Measurements from ENCODE around the gene JADE2.
A peak's percentile ranks its signal among the peaks of the same experiment; 100 is the strongest.
"Not testable (repeated sequence)": the region's sequence is repeated elsewhere in the genome, so short reads cannot be mapped to it uniquely, and the experiment has no call there.

JADE2 gene

DNA sequence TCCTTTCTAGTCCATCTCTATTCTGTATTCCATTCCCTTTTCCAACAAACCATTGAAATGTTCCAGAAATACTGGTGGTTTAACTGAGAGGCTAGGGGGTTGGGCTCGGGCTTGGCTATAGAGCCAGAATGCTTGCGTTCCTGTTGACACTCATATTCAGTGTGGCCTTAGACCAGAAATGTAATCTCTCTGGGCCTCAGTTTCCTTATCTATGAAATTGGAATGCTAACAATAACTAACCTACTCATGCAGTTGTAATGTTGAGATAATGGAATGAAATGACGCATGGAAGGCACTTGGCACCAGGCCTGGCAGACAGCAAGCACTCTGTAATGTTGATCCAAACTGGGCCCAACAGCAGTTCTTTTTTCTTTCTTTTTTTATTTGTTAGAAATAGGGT is 26.8 kb downstream of the JADE2 start:
- no peak for DNase-seq (ENCODE audit: low read depth)

DNA sequence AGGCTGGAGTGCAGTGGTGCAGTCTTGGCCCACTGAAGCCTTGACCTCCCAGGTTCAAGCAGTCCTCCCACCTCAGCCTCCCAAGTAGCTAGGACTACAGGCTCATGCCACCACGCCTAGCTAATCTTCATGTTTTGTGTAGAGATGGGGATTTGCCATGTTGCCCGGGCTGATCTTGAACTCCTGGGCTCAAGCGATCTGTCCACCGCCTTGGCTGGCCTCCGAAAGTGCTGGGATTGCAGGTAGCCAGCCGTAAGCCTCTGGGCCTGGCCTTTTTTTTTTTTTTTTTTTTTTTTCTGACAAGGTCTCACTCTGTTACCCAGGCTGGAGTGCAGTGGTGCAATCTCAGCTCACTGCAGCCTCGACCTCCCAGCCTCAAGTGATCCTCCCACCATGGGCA is 27.2 kb downstream of the JADE2 start:
- DNase-seq (ENCODE audit: low read depth), result not testable (repeated sequence)

DNA sequence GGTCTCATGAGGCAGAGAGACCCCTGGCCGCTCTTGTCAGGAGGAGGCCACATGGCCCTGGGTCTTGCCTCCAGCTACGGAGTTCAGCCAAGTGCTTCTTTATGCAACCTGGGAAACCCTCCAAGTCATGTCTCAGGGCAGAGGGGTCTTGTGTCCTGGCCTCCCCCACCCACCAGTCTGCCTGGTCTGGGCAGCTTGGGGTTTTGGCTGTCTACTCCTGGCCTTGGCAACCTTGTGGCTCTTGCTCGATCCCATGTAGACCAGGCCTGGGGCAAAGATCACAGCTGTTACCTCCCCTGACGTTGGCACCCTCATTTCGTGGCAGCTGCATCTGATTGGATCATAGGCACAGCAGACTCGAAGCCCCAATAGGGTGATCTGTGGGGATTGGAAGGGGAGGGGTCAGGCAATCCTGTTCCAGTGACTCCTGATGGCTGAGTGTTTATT is 28.4 kb downstream of the JADE2 start:
- DNase-seq (ENCODE audit: low read depth), result no peak

DNA sequence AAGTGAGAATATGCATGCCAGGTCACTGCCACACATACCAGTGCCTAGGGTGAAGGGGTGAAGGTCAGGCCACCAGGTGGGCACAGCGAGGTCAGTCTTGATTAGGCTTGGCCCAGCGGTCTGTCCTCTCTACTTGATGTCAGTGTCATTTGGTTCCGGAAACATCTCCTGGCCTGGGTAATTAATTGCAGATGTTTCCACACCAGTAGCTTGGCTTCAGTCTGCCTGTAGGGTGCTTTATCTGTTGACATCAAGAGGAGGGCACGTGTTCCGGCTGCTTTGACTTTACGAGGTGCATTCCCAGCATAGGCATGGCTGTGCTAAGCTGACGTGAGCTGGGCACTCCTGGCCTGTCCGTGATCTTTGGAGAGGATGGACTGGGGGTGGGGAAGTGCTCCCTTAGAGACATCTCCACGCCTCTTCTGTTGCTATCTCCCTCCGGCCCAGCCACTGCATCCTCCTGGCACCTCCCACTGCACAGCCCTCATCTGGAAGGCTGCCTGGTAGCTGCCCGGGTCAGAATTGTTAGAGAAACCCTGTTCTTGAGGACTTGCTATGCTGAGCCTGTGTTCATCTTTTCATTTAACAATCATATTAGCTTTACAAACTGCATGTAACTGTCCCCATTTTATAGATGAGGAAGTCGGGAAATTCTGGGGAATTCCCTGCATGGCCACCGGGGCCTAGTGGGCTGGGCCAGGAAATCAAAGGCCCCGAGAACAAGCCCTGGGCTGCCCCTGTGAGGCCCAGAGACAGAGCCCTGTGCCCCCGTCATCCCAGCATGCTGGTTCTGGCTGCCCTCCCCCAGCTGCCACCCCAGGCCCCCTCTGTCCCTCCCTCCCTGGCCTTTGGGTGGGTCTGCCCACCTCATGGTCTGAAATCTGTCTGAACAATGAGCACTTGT is 29.1 kb downstream of the JADE2 start:
- no peak for DNase-seq (ENCODE audit: low read depth)

DNA sequence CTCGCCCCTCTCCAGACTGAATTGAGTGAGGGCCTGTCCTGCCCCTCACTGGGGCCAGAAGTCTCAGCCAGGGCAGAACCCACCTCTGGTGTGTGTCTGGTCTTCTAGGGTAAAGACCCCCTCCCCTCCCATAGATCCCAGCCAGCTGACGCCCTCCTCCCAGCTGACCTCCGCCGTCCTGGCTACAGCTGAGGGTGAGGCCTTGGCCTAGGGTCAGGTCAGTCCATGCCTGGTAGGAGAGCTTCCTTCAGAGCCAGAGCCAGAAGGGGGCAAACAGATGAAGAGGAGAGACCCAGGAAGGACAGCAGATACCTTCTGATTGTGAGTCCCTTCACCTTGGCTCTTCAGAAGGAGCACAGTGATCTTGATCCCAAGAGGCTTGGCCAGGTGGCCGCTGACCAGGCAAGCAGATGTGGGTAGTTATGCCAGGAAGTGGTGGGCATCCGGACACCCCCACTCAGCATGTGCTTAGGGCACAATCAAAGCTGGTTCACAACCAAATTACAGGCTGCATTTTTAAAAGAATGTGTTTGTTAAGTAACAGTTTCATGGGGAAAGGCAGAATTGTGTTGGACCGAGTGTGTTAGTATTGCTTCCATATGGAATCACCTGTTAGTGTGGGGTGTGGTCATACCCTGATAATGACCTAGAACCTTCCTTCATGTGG is 29.9 kb downstream of the JADE2 start:
- DNase-seq (ENCODE audit: low read depth), result no peak

DNA sequence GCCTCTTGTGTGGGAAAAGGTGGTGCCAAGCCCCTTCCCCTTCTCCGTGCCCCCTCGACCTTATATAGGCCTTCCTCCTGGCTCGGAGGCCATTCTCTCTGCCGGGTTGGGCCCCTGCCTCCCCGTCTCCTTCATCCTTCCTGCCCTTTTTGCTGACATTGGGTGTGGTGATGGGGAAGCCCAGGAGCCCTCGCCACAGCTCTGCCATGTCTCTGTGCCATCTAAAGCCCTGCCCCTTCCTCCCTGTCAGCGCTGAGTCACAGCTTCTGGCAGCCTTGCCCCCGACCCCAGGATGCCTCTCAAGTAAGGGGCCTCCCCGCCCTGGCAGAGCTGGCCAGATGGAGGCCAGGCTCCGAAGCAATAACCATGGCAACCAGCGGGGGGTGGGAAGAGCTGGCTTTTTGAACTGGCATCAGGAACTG is 30.4 kb downstream of the JADE2 start:
- peak; percentile 69 for DNase-seq (ENCODE audit: low read depth)

DNA sequence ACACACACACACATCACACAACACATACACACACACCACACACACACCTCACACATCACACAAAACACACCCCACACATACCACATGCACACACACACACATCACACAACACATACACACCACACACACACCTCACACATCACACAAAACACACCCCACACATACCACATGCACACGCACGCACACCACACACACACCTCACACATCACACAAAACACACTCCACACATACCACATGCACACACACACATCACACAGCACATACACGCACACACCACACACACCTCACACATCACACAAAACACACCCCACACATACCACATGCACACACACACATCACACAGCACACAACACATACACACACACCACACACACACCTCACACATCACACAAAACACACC is 31.1 kb downstream of the JADE2 start:
- DNase-seq (ENCODE audit: low read depth), result not testable (repeated sequence)

DNA sequence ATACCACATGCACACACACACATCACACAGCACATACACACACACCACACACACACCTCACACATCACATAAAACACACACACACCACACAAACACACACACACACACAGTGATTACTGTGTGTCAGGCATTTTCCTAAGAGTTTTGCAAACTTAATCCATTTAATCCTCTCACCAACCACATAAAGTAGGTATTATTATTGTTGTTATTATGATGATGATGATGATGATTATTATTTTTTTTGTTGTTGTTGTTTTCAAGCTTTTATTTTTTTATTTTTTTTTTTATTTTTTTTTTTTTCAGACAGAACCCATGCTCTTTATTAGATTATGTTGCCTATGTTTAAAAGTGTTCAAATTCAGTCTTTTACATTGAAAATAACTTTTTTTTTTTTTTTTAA is 31.5 kb downstream of the JADE2 start:
- no peak for DNase-seq (ENCODE audit: low read depth)

DNA sequence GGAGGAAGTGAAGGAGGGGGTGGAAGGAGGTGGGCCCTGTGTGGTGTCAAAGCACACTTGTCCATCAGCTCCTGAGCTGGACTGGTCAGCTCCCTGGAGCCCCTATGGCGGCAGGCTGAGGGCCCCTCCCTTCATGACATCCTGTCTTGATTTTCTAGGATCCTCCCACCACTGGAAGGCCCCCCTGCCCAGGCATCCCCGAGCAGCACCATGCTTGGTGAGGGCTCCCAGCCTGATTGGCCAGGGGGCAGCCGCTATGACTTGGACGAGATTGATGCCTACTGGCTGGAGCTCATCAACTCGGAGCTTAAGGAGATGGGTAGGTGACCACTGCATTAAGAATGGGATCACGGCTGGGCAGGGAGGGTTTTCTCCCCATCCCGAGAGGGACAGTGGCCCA is 34.2 kb downstream of the JADE2 start:
- no peak for DNase-seq (ENCODE audit: low read depth)

DNA sequence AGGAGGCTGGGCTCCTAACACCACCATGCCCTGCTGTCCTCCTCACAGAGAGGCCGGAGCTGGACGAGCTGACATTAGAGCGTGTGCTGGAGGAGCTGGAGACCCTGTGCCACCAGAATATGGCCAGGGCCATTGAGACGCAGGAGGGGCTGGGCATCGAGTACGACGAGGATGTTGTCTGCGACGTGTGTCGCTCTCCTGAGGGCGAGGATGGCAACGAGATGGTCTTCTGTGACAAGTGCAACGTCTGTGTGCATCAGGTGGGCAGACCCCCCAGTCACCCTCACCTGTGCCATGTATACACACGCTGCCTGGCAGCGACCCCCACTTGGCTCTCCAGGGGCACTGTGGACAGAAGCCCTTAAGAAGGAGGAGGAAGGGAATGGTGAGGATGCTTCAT is 35.2 kb downstream of the JADE2 start:
- DNase-seq (ENCODE audit: low read depth), result no peak

DNA sequence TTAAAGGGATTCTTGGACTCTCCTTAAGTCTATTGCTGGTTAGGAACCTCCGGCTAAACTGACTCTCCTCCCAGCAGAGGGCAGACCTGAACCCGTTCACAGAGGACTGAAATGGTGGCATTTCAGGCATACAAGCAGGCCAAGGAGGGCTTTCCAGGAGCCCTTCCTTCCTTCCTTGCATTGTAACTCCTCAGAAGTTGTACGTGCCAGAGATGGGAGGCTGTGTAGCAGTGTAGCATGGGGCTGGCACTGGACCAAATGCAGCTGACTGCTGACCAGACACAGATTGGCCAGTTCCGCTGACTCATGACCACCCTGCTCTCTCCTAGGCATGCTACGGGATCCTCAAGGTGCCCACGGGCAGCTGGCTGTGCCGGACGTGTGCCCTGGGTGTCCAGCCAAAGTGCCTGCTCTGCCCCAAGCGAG is 36.4 kb downstream of the JADE2 start:
- no peak for DNase-seq (ENCODE audit: low read depth)

DNA sequence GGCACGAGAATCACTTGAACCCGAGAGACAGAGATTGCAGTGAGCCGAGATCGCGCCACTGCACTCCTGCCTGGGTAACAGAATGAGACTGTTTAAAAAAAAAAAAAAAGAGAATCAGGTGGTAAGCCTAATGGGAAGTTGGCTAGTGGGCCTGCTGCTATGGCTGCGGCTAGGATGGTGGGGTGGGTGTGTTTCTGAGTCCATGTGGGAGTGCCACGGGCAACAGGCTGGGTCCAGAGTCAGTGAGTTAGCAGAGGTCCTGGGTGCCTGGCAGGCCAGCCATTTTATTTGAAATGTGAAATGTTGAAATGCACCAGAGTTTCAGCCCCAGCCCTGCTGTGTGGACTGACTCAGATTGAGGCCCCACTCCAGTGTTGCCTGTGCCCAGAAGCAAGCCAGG is 37.8 kb downstream of the JADE2 start:
- DNase-seq (ENCODE audit: low read depth), result no peak

DNA sequence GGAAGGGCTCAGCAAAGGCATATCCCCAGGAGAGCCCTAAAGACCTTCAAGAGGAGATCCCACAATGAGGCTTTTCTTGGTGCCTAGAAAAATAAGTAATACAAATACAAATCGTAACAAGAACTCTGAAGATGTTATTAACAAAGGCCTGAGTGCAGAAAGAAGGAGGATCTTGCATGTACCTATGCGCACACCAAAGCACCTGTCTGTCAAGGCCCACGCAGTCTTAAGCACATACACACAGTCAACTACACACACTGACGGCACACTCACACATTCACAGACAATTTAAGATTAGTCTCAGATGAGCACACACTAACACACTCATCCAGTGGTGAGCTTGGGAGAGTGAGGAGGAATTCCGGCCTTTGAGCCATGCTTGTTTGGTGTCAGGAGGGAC is 38.5 kb downstream of the JADE2 start:
- DNase-seq (ENCODE audit: low read depth), result no peak

DNA sequence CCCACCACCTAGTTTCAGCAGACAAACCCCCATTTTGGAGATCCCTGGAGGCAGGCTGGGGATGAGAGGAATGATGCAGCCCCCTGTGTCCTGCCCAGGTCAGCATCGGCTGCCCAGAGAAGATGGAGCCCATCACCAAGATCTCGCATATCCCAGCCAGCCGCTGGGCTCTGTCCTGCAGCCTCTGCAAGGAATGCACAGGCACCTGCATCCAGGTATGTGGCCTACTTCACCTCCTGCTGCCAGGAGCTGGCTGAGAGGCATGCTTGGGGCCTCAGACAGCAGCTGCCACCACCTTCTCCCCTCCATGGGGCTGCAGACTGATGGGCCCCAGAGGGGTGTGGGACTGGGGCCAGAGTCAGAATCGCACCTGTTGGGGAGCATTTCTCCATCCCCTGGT is 38.9 kb downstream of the JADE2 start:
- no peak for DNase-seq (ENCODE audit: low read depth)

DNA sequence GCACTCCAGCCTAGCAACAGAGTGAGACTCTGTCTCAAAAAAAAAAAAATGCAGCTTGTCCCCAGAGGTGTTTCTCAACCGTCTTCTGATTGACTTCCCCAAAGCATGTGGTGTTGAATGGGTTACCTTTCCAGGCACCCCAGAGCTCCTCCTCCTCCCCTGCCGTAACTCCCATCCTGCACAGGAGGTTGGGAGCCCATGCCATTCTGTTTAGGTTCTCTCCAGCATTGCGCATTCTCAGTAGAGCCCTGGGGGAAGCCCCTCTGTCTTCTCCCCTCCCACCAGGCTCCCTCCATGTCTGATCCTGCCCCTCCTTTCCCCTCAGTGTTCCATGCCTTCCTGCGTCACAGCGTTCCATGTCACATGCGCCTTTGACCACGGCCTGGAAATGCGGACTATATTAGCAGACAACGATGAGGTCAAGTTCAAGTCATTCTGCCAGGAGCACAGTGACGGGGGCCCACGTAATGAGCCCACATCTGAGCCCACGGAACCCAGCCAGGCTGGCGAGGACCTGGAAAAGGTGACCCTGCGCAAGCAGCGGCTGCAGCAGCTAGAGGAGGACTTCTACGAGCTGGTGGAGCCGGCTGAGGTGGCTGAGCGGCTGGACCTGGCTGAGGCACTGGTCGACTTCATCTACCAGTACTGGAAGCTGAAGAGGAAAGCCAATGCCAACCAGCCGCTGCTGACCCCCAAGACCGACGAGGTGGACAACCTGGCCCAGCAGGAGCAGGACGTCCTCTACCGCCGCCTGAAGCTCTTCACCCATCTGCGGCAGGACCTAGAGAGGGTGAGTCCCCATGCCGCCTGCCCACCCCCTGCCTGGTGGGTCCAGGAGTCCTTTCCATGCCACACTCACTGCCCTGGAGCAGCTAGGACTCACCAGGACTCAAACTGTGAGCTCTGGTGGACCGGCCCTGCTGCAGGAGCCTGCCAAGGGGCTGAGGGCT is 40.6 kb downstream of the JADE2 start:
- DNase-seq (ENCODE audit: low read depth), result no peak

DNA sequence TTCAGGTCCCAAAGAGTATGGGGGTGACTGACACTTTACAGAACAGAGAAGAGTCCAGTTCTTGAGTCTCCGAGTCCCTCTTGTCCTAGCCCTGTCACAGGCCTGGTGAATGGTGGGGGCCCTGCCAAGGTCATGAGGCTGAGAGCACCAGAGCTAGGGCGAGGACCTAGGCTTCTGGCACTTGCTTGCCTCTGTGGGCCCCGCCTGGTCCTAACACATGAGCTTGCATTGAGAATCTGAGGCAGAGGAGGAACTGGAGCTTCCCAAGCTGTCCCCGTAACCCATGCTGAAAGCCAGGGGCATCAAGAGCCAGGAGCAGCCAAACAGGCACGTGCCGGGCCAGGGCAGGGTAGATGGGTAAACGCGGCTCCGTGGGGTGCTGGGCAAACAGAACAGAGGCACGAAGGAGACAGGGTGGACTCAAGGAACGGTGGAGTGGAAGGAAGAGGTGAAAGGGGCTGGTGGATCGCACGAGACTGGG is 41.3 kb downstream of the JADE2 start:
- DNase-seq (ENCODE audit: low read depth), result no peak

DNA sequence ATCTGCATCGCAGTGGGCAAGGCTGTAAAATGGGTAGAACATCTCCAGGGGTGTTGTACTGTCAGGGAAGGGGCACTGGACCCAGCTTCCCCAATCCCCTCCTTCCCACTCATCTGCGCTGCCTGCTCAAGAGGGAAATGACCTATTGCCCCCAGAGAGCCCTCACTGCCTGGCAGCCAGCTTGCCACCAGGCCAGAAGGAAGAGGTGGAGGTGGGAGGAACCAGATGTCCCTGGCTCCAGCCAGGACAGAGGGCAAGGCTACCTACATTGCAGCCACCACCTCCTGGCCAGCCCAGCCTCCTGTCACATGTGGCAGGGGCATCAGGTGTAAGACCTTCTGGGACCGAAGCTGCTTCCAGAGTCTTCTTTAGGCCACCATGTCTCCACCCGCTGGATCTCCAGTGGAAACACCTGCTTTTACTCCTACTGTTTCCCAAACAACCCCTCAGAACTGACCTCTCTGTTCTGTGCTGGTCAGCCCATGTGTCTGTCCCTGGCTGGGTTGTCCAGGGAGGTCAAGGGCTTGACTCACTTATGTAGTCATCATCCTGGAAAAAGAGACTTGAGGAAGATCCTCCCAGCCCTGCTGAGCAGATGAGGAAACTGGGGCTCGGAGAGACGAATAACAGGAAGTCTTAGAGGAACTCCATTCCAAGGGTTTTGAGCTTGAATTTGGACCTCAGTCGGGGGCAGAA is 42.3 kb downstream of the JADE2 start:
- DNase-seq (ENCODE audit: low read depth), result no peak

DNA sequence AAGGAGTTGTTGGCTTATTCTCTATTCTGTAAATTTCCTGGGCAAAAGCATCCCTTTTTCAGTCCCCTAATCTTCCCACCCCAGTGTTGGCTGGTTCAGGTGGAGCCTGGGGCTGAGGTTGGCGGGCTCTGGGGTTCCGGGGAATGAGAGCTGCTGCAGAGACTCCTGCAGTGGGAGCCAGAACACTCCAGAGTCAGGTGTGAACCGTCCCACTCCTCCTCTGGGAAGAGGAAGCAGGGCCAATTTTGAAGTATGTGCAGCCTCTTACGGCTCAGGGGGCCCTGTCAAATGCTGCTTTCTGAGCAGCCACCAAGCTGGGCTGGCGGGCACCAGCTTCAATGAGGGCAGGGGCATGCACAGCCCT is 42.8 kb downstream of the JADE2 start:
- no peak for DNase-seq (ENCODE audit: low read depth)

DNA sequence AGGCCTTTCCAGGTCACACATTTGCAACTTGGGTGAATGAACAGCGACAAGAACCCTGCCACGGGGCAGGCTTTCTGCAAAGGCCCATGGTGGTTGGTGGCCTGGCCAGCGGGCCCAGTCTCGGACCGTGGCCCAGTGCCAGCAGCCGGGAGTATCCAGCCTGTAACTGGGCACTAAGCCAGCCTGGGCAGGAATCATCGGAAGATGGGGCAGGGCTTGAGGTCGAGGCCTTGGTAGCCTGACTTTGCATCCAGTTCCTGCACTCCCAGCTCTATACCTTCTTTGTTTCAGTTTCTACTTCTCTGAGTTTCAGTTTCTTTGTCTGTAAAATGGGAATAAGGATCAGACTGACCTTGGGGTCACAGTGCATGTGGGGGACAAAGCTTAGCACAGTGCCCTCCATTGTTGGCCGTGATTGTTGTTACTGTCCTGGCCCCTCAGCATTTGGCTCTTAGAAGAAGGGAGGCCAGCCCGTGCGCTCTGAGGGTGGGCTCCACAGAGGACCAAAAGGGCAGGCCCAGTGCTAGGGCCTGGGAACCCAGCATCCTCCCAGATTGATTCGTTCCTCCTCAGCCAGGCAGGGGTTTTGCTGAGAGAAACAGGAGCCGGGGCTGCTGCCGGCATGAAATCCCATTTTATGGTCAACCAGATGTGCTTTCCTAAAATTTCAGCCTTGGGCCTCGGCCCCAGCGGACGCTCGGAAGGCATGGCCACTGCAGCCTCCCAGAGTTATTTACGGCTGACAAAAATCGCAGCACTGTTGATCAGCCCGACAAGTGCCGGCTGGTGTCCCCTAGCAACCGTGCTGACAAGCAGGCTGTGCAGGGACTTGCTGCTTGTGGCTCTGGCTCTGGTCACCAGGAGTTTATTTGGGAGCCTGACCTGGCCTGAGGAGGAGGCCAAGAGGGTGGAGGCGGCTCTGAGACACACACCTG is 43.6 kb downstream of the JADE2 start:
- DNase-seq (ENCODE audit: low read depth), result no peak

DNA sequence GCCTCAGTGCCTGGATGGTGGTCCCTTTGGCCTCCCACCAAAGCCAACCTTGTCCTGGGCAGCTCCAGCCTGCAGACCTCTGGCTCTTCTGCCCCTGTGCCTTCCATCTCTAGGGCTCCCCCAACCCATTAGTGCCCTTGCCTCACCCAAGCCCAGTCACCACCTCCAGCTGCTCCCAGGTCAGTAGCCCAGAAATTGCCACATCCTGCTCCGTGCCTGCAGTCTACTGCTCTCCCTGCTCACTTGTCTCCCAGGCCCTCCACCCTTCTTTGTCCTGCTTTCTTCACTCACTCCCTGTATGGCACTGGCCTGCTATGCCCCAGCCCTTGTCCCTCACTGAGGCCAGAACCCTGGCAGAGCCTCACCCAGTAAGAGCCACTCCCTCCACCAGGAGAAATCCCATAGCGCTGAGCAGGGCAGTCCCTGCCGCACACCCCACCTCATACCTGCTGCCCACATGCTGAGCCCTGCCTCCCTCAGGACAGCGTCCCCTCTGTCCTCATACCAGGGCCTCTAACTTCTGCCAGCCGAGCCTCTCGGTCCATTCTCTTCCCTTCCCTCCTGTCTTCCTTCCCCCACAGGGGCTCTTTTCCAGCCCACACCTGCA is 44.4 kb downstream of the JADE2 start:
- no peak for DNase-seq (ENCODE audit: low read depth)
